GM18517 (cell line): ENCODE data around the gene DDX31.

ENCODE experiments used
- ATAC-seq: cut with Tn5 transposase; IDR thresholded peaks from one replicate; pipeline ENCODE4 v1.9.1; 2021; ENCODE audit warnings: mild to moderate bottlenecking, moderate library complexity; ENCODE audit not compliant: unreplicated experiment

Gene DDX31

DNA sequence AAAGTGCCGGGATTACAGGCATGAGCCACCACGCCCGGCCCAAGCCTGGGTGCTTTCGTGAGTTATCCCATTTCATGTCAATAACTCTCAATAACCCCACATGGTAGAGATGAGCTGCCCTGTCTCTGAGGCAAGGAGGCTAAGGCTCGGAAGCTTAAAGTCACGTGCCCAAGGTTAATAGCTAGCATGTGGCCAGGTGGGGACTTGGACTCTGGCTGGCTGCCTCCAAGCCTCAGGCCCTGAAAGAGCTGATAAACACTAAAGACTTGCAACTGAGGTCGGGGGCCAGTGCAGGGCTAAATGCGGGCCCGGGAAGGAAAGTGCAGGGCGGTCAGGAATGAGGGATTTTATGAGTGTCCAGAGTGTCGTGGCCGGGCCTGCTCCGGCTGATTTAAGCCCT is 118.2 kb downstream of the DDX31 start:
- ATAC-seq = no peak

- ATAC-seq = no peak
Observed at GRCh38 chr9:132548751-132549640, 120.8 kb downstream of the DDX31 start.

- no peak for ATAC-seq
Observed at GRCh38 chr9:132547976-132548730, 121.6 kb downstream of the DDX31 start.

GRCh38 chr9:132547436-132547835 is 122.3 kb downstream of the DDX31 start:
- no peak for ATAC-seq

- no peak for ATAC-seq
Observed at GRCh38 chr9:132547052-132547431, 122.7 kb downstream of the DDX31 start.

GRCh38 chr9:132546148-132547051 is 123.4 kb downstream of the DDX31 start:
- no peak for ATAC-seq

DNA sequence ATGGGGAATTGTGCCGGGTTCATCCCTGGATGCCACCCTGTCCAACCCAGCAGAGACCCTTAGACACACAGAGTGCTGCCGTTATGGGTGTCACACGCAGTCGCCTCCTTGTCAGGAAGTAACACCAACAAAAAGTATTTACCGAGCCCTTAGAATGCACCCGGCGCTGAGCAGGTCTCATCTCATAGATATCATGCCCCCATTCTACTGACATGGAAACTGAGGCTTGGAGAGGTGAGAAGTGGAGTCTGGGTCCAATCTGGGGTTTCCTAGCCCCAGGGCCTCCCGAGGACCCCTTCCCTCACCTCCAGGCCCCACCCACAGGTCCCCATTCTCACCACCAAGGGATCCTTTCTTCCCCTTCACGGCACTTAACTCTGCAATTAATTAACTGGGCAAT is 124.2 kb downstream of the DDX31 start:
- no peak for ATAC-seq

DNA sequence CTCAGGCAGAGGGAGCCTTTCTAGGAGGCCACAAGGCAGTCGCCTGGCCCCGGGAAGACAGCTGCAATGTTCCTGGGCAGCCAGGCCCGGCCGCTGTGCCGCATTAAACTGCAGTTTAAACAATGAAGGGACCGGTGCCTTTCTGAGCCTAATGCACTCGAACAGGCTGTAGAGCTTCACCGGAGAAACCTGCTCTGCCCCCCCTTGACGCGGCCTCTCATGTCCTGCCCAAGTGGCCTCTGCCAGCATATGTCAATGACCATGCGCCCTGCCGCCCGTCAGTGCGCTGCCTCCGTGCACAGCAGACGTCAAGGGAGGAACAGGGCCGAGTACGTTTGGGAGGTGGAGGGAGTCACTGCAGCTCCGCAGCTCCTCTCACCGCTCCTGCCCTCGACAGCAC is 125.8 kb downstream of the DDX31 start:
- ATAC-seq = no peak

- no peak for ATAC-seq
Observed at GRCh38 chr9:132543251-132543650, 126.5 kb downstream of the DDX31 start.
